Stimulated activated CD4-positive, alpha-beta T cell treated with anti-CD3 and anti-CD28 coated beads, Interleukin-12 subunit alpha, Interleukin-12 subunit beta, amount 100 ng/mL, for 4 hours (primary cell): Measurements from ENCODE around the gene ADAMTS15.

Experiments used
- DNase-seq: peaks from one replicate; pipeline ENCODE4 v3.0.0-alpha.2; 2020

ADAMTS15 gene

GRCh38 chr11:130418210-130418609, 30.2 kb upstream of the ADAMTS15 start:
- DNase-seq, result no peak

GRCh38 chr11:130418756-130419155, 29.7 kb upstream of the ADAMTS15 start:
- DNase-seq, result no peak

GRCh38 chr11:130420478-130421198, 27.8 kb upstream of the ADAMTS15 start:
- DNase-seq, result no peak

GRCh38 chr11:130421199-130421585, 27.3 kb upstream of the ADAMTS15 start:
- no peak for DNase-seq

GRCh38 chr11:130421697-130422096, 26.7 kb upstream of the ADAMTS15 start:
- DNase-seq, result no peak

GRCh38 chr11:130422251-130422995, 26.0 kb upstream of the ADAMTS15 start:
- DNase-seq, result no peak

GRCh38 chr11:130423541-130424142, 24.8 kb upstream of the ADAMTS15 start:
- DNase-seq, result no peak

- DNase-seq, result no peak
Observed at GRCh38 chr11:130424613-130425140, 23.8 kb upstream of the ADAMTS15 start.

GRCh38 chr11:130425156-130425555, 23.3 kb upstream of the ADAMTS15 start:
- DNase-seq, result no peak

- DNase-seq, result no peak
Observed at GRCh38 chr11:130426223-130426836, 22.1 kb upstream of the ADAMTS15 start.

- no peak for DNase-seq
Observed at GRCh38 chr11:130426837-130427341, 21.6 kb upstream of the ADAMTS15 start.

GRCh38 chr11:130427581-130428315, 20.7 kb upstream of the ADAMTS15 start:
- DNase-seq, result no peak

- DNase-seq, result no peak
Observed at GRCh38 chr11:130428316-130429119, 19.9 kb upstream of the ADAMTS15 start, which contains the start of gene ADAMTS8. Gene ADAMTS8, minus strand, starts transcription at chr11:130428609. Its CDS starts 323 bp downstream, at chr11:130428286.

GRCh38 chr11:130429120-130429681, 19.2 kb upstream of the ADAMTS15 start:
- no peak for DNase-seq

- DNase-seq, result no peak
Observed at GRCh38 chr11:130429983-130430382, 18.5 kb upstream of the ADAMTS15 start.

GRCh38 chr11:130431331-130431773, 17.1 kb upstream of the ADAMTS15 start:
- DNase-seq, result peak; percentile 57

- DNase-seq, result no peak
Observed at GRCh38 chr11:130431801-130432200, 16.6 kb upstream of the ADAMTS15 start.

- DNase-seq, result no peak
Observed at GRCh38 chr11:130433357-130433756, 15.1 kb upstream of the ADAMTS15 start.

- peak; percentile 49 for DNase-seq
Observed at GRCh38 chr11:130434521-130435223, 13.8 kb upstream of the ADAMTS15 start.

GRCh38 chr11:130435671-130436070, 12.8 kb upstream of the ADAMTS15 start:
- no peak for DNase-seq
